Measurements from ENCODE around the gene NTN3.
"Not testable (repeated sequence)": the region's sequence is repeated elsewhere in the genome, so short reads cannot be mapped to it uniquely, and the experiment has no call there.

NTN3 gene

DNA sequence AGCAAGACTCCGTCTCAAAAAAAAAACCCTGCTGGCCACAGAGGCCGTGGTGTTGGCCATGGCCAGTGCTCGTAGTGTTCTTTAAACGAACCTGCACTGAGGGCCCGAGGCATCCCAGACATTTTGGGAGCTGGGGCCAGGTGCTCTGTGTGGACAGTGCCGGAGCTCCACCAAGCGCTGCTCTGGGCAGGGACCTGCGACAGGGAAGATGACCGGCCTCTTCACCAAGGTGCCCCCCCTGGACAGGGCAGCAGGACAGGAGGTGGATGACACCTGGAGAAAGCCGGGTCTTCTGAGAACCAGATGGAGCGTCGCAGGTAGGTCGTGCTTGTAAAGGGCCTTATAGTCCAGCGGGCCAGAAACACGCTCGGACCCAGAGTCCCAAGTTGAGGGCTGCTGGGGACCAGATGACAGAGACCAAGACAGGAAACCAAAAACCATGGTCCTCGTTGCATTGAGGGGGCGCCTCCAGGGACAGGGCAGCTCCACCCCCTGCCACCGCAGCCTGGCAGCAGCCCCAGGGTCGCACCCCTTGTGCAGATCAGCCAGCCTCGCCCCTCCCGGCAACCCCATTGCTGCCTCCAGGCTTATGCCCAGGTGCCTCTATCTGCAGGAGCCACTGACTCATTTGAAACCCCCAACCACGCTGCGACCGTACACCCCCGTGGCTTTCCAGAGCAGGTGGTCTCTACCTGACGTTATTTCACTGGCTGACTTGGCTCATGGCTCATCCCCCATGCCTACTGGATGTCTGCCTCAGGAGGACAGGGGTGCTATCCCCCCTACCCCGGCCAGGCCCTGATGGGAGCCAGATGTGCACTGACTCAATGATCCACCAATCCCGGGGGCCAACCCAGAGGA is 4.2 kb upstream of the NTN3 start:
- DNase-seq = no peak

DNA sequence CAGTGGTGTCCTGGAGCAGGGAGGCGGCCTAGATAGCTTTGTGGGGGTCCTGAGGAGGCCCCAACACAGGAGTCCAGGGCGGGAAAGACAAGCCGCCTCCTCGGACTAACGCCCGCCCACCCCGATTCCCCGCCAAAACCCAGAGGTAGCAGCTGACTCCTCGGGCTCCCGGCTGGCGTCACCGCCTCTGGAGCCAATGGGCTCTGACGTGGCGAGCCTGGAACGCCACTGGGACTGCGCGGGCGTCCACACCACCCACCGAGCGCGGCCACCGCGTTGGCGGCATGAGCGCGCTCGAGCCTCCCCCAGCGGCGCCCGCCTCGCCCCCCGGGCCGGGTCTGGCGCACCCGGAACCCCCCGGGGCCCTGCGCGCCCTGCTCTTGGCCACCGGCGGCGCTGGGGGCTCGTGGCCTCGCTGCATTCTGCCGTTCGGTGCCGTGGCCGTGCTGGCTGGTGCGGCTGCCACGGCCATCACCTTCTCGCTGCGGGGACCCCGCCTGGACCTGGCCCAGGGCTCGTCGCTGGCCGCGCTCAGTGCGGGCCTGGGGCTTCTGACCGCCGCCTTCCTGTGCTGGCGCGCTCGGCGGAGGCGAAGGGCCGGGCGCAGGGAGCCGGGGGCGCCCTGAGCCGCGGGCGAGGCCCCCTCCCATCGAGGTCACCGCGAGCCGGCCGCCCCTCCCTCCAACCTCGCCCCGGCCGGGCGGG is 3.4 kb upstream of the NTN3 start:
- DNase-seq = no peak

DNA sequence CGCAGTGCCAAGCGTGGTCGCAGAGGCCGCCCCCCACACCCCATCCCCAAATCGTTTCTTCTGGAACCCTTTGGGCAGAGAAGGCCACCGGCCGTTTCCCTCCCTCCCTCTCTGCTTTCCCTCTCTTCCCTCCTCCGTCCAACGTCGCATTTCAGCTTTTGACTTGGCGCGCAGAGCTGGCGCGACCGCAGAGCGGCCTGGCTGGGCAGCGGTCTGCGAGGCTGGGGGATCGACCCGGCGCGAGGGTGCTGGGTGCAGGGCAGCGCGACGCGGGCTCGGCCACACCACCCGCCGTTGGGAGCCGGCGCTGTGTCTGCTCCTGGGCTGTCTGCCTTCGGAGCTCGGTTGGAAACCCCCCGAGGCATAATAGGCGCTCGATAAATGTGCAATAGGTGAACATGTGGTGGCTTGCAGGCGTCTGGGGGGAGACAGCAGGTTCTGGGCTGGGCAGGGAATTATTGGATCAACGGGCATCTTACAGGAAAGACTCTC is 2.8 kb upstream of the NTN3 start:
- DNase-seq = no peak

DNA sequence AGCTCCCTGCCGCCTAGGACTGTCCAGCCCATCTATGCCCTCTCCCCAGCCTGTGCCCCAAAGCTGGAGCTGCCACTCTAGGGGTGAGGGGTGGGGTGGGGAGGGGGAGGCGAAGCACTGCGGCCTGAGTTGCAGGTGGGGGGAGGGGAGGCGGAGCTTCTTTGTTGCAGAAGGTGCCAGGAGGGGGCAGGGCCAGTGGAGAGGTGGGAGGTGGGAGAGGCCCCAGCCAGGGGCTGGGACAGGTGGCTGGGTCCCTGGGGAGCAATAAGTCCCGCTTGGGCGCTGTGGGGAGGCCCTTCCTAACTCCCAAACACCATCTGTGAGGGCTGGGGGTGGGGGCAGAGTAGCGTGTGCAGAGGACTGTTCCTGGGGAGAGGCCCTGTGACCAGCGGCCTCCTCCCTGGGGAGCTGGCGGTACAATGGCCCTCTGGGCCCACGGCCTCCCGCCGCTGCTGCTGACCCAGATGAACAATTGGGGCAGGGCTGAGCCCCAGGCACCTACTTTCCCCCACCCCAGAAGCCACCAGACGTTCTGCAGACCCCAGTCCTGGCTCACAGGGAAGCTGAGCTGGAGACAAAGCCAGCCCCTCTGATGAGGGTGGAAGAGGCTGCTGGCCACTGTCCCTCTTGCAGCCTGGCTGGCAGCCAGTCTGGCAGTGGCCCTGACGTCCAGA is 2.2 kb upstream of the NTN3 start:
- no peak for DNase-seq

DNA sequence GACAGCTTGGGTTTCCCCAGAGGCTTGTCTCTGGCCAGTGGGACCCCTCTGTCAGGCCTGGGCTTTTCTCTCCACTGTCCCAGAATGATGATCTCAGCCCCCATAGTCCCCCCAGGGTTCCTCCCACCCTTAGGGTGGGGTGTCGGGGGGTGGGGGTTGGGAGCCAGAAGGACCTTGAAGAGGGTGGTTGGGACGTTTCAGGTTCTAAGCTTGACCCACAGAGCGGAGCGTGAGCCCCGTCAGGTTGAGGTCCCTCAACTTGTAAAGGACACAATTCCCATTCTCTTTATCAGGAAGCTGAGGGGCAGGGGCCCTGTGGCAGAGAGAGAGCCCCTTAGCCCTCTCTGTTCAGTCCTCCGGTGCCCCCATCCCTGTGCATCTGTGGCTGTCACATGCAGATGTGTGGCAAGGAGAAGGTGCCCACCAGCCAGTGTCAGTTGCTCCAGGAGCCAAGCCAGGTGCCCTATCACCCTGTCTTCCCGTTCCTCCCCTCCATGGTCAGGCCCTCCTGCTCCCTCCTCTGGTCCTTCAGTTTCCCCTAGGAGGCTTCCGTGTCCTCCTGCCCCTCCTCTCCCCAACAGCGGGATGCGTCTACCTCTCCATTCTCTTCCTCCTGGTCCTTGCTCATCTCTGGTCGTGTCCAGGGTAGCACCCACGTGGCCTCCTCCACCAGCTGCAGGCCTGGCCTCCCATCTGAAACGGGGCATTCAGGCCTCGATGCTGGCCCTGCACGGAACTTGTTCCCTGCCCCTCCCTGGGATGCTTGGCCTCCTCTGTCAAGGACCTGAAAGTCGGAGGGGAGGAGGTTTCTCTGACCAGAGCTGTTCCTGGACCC is 1.5 kb upstream of the NTN3 start:
- no peak for DNase-seq

- DNase-seq = no peak
Observed at GRCh38 chr16:2470234-2470601, 879 bp upstream of the NTN3 start.

DNA sequence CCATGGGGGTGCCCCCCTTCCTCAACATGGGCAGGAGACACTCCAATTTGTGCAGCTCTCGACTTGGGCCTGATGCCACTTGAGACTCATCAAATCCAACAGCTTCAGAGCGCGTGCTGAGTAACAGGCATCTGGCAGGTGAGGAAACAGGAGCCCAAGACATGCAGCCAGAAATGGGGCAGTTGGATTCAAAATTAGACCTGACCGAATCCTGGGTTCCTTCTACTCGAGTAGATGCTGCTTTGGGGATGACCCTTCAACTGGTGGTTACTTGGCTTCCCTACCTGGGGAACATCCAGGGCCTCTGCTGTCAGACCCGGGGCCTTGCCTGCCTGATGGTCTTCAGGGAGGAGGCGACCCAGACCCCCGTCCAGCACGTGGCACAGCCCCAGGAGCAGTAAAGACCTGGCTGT is 488 bp upstream of the NTN3 start:
- no peak for DNase-seq

GRCh38 chr16:2471653-2472487 is 773 bp downstream of the NTN3 start:
- DNase-seq = no peak

DNA sequence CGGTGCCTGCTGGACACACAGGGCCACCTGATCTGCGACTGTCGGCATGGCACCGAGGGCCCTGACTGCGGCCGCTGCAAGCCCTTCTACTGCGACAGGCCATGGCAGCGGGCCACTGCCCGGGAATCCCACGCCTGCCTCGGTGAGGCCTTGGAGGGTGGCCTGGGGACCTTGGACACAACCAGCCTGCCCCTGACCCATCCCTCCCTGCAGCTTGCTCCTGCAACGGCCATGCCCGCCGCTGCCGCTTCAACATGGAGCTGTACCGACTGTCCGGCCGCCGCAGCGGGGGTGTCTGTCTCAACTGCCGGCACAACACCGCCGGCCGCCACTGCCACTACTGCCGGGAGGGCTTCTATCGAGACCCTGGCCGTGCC is 1.4 kb downstream of the NTN3 start:
- DNase-seq = no peak

DNA sequence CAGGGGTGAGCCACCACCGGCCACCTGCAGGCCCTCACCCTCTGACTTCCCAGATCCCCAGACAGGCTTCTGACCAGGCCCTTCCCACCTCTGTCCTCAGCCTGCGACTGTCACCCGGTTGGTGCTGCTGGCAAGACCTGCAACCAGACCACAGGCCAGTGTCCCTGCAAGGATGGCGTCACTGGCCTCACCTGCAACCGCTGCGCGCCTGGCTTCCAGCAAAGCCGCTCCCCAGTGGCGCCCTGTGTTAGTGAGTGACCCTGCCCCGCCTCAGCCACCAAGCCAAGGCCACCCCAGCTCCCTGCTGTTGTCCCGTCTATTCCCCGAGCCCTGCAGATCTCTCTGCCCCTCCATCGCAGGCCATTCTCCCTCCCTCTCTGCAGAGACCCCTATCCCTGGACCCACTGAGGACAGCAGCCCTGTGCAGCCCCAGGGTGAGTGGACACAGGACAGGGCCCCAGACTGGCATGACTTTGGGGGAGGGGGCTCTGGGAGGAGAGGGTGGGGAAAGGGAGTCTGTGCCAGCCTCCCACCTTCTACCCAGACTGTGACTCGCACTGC is 1.9 kb downstream of the NTN3 start:
- DNase-seq = no peak

GRCh38 chr16:2473446-2473926 is 2.4 kb downstream of the NTN3 start:
- no peak for DNase-seq

GRCh38 chr16:2473999-2474876 is 3.1 kb downstream of the NTN3 start:
- DNase-seq = peak; percentile 60

- DNase-seq = peak; percentile 86
Observed at GRCh38 chr16:2474877-2475412, 3.8 kb downstream of the NTN3 start, which contains the start of gene TBC1D24. TBC1D24 (plus strand) TSS chr16:2475127; CDS start chr16:2496149, 21,022 bp downstream.

DNA sequence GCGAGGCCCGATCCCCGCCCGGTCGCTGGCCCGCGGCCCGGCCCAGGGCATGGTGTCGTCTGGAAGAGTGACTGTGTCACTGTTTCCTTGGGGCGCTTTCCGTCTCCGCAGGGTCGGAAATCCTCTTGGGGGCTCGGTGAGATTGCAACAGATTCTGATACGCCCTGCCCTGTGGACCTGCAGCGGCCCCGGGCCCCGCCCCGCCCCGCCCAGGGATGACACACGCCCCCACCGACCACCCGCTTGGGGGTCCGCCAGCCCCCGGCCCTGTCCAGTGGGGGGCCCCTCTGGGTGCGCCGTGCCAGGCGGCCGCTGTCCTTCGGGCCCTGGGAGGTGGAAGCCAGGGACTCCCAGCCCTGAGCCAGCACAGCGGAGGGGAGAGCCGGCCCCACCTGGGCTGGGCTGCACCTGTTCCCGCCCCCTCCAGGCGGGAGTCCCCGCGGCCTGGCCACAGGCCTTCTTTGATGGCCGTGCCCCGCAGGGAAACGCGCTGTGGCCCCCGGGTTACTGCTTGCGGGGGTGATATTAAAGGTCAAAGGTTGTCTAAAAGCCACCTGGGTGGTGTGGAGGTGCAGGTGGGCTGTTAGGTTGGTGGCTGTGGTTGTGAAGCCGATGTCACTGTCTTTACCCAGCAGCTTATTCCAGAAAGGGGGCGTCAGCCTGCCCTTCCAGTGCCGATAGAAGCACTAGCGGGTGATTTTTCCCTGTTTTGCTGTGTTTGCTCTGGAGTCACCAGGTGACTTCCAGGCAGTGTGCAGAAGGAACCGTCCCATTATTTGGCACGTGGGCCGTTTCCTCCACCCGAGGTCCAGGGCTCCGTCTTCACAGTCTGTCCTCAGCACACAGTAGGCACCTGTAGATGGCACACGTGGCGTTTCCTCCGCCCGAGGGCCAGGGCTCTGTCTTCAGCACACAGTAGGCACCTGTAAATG is 4.6 kb downstream of the NTN3 start:
- DNase-seq = no peak

- DNase-seq = no peak
Observed at GRCh38 chr16:2476345-2476720, 5.2 kb downstream of the NTN3 start.

- DNase-seq = no peak
Observed at GRCh38 chr16:2476741-2477140, 5.6 kb downstream of the NTN3 start.

GRCh38 chr16:2477327-2477726 is 6.2 kb downstream of the NTN3 start:
- DNase-seq = no peak

DNA sequence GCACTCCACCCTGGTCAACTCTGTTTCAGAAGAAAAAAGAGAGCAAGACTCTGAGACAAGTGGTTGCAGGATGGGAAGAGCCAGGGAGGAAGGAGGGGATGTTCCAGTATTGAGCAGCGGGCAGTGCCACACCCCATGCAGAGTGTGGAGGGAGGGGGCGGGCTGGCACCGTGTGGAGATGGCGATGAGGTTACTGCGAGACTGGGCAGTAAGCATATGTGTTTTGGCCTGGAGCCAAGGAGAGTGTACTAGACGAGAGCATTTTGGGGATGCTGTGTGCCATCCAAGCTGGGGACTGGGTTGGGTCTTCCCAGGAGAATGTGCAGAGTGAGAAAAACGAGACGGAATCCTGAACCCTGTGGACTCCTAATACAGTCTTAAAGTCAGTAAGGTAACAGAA is 7.2 kb downstream of the NTN3 start:
- DNase-seq = no peak

DNA sequence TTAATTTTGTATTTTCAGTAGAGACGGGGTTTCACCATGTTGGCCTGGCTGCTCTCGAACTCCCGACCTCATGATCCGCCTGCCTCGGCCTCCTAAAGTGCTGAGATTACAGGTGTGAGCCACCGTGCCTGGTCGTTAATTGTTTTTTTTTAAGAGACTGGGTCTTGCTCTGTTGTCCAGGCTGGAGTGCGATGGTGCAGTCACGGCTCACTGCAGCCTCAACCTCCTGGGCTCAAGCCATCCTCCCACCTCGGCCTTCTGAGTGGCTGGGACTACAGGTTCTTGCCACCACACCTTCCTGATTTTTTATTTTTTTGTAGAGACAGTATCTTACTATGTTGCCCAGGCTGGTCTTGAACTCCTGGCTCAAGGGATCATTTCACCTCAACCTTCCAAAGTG is 8.9 kb downstream of the NTN3 start:
- not testable (repeated sequence) for DNase-seq

All from inflammatory macrophage treated with lipopolysaccharide for 4 hours (primary cell).